ENCODE measurements around the gene ANAPC5.

ANAPC5 gene

GRCh38 chr12:121328620-121329019 lies 23.6 kb downstream of the ANAPC5 start:
- Histone ChIP-seq H3K4me2 (ENCODE audit: insufficient read depth, low read length, poor library complexity, severe bottlenecking) (no peak overlapping the region), H3K14ac (ENCODE audit: low read length) (no peak overlapping the region), H2AK5ac (ENCODE audit: low read depth, low read length) (no peak overlapping the region), H4K8ac (ENCODE audit: low read depth, low read length) (no peak overlapping the region), H3K27ac (replicated peaks; ENCODE audit: low read length) (no peak overlapping the region), H3K18ac (ENCODE audit: low read length) (no peak overlapping the region), H3K4ac (ENCODE audit: low read length) (no peak overlapping the region), H3K9me3 (replicated peaks in 1 of 2; ENCODE audit: control insufficient read depth in 2 of 2, insufficient read depth in 1 of 2, low read depth in 1 of 2, low read length in 2 of 2) (no peaks in the 10 kb centered on the region), H2AFZ (ENCODE audit: low read length) (no peak overlapping the region), H3K36me3 (replicated peaks in 1 of 2; ENCODE audit: control insufficient read depth in 2 of 2, insufficient read depth in 2 of 2, low read length in 2 of 2) (peaks cover 35 to 97% of the 10 kb centered on the region in 2 donors), H3K4me3 (ENCODE audit: low read length in 2 of 2) (no peak overlapping the region), H3K79me1 (ENCODE audit: low read depth, low read length) (no peaks in the 10 kb centered on the region), H4K91ac (ENCODE audit: low read depth, low read length, poor library complexity) (no peak overlapping the region), H2BK12ac (ENCODE audit: low read length) (no peak overlapping the region), H3K9ac (ENCODE audit: low read depth, low read length, poor library complexity) (peak overlapping the region; percentile 18), H3K23ac (ENCODE audit: low read depth, low read length, poor library complexity) (no peak overlapping the region), H3K4me1 (ENCODE audit: control insufficient read depth in 2 of 2, insufficient read depth in 1 of 2, low read depth in 1 of 2, low read length in 2 of 2) (no peaks in the 10 kb centered on the region), H2BK15ac (ENCODE audit: low read length) (no peak overlapping the region), H2BK120ac (ENCODE audit: low read depth, low read length) (no peak overlapping the region), H3K27me3 (ENCODE audit: control insufficient read depth in 3 of 3, insufficient read depth in 3 of 3, low read depth in 1 of 3, low read length in 3 of 3) (peaks cover 0 to 2% (median 0%) of the 10 kb centered on the region in 3 experiments), H2BK5ac (ENCODE audit: low read length) (no peak overlapping the region)
- WGBS, 2 donors (ENCODE audit: extremely low coverage in 2 of 2, insufficient read length in 2 of 2, insufficient replicate concordance in 1 of 2): no CpG with 5 or more reads among the region's 4 CpGs
- DNase-seq (ENCODE audit: low spot score): no peak

- no peak overlapping the region for H4K91ac ChIP-seq (ENCODE audit: low read depth, low read length, poor library complexity)
- H2BK15ac ChIP-seq (ENCODE audit: low read length): no peak overlapping the region
- H3K4ac ChIP-seq (ENCODE audit: low read length): peak overlapping the region; percentile 30
- peaks cover 32 to 96% of the 10 kb centered on the region in 2 donors for H3K36me3 ChIP-seq (replicated peaks in 1 of 2; ENCODE audit: control insufficient read depth in 2 of 2, insufficient read depth in 2 of 2, low read length in 2 of 2)
- H2AFZ ChIP-seq (ENCODE audit: low read length): no peak overlapping the region
- no peaks in the 10 kb centered on the region for H3K9me3 ChIP-seq (replicated peaks in 1 of 2; ENCODE audit: control insufficient read depth in 2 of 2, insufficient read depth in 1 of 2, low read depth in 1 of 2, low read length in 2 of 2)
- H3K4me2 ChIP-seq (ENCODE audit: insufficient read depth, low read length, poor library complexity, severe bottlenecking): no peak overlapping the region
- no peak overlapping the region for H2BK5ac ChIP-seq (ENCODE audit: low read length)
- H3K4me3 ChIP-seq (ENCODE audit: low read length in 2 of 2): no peak overlapping the region
- no peak overlapping the region for H3K14ac ChIP-seq (ENCODE audit: low read length)
- H3K9ac ChIP-seq (ENCODE audit: low read depth, low read length, poor library complexity): no peak overlapping the region
- no peak for DNase-seq (ENCODE audit: low spot score)
- WGBS, 2 donors (ENCODE audit: extremely low coverage in 2 of 2, insufficient read length in 2 of 2, insufficient replicate concordance in 1 of 2): no CpG with 5 or more reads among the region's 21 CpGs
- H3K79me1 ChIP-seq (ENCODE audit: low read depth, low read length): no peaks in the 10 kb centered on the region
- no peak overlapping the region for H2BK12ac ChIP-seq (ENCODE audit: low read length)
- peaks cover 0 to 2% (median 0%) of the 10 kb centered on the region in 3 experiments for H3K27me3 ChIP-seq (ENCODE audit: control insufficient read depth in 3 of 3, insufficient read depth in 3 of 3, low read depth in 1 of 3, low read length in 3 of 3)
- no peak overlapping the region for H3K23ac ChIP-seq (ENCODE audit: low read depth, low read length, poor library complexity)
- no peak overlapping the region for H2BK120ac ChIP-seq (ENCODE audit: low read depth, low read length)
- no peaks in the 10 kb centered on the region for H3K4me1 ChIP-seq (ENCODE audit: control insufficient read depth in 2 of 2, insufficient read depth in 1 of 2, low read depth in 1 of 2, low read length in 2 of 2)
- H3K18ac ChIP-seq (ENCODE audit: low read length): no peak overlapping the region
- no peak overlapping the region for H3K27ac ChIP-seq (replicated peaks; ENCODE audit: low read length)
- H4K8ac ChIP-seq (ENCODE audit: low read depth, low read length): no peak overlapping the region
- no peak overlapping the region for H2AK5ac ChIP-seq (ENCODE audit: low read depth, low read length)
Observed at GRCh38 chr12:121326996-121327674, 25.1 kb downstream of the ANAPC5 start.

- Histone ChIP-seq H3K9ac (ENCODE audit: low read depth, low read length, poor library complexity) (no peak overlapping the region), H4K91ac (ENCODE audit: low read depth, low read length, poor library complexity) (no peak overlapping the region), H3K79me1 (ENCODE audit: low read depth, low read length) (no peaks in the 10 kb centered on the region), H2AFZ (ENCODE audit: low read length) (no peak overlapping the region), H2BK15ac (ENCODE audit: low read length) (no peak overlapping the region), H3K23ac (ENCODE audit: low read depth, low read length, poor library complexity) (no peak overlapping the region), H2BK12ac (ENCODE audit: low read length) (no peak overlapping the region), H3K27ac (replicated peaks; ENCODE audit: low read length) (no peak overlapping the region), H3K18ac (ENCODE audit: low read length) (no peak overlapping the region), H2BK5ac (ENCODE audit: low read length) (no peak overlapping the region), H4K8ac (ENCODE audit: low read depth, low read length) (no peak overlapping the region), H3K36me3 (replicated peaks in 1 of 2; ENCODE audit: control insufficient read depth in 2 of 2, insufficient read depth in 2 of 2, low read length in 2 of 2) (peaks cover 28 to 90% of the 10 kb centered on the region in 2 donors), H3K4me1 (ENCODE audit: control insufficient read depth in 2 of 2, insufficient read depth in 1 of 2, low read depth in 1 of 2, low read length in 2 of 2) (no peaks in the 10 kb centered on the region), H3K9me3 (replicated peaks in 1 of 2; ENCODE audit: control insufficient read depth in 2 of 2, insufficient read depth in 1 of 2, low read depth in 1 of 2, low read length in 2 of 2) (no peaks in the 10 kb centered on the region), H2AK5ac (ENCODE audit: low read depth, low read length) (no peak overlapping the region), H3K4me3 (ENCODE audit: low read length in 2 of 2) (no peak overlapping the region), H2BK120ac (ENCODE audit: low read depth, low read length) (no peak overlapping the region), H3K4me2 (ENCODE audit: insufficient read depth, low read length, poor library complexity, severe bottlenecking) (no peak overlapping the region), H3K4ac (ENCODE audit: low read length) (no peak overlapping the region), H3K14ac (ENCODE audit: low read length) (no peak overlapping the region), H3K27me3 (ENCODE audit: control insufficient read depth in 3 of 3, insufficient read depth in 3 of 3, low read depth in 1 of 3, low read length in 3 of 3) (peaks cover 0 to 2% (median 0%) of the 10 kb centered on the region in 3 experiments)
- no peak for DNase-seq (ENCODE audit: low spot score)
- WGBS, 2 donors (ENCODE audit: extremely low coverage in 2 of 2, insufficient read length in 2 of 2, insufficient replicate concordance in 1 of 2): no CpG with 5 or more reads among the region's 5 CpGs
Observed at GRCh38 chr12:121325922-121326396, 26.3 kb downstream of the ANAPC5 start.

GRCh38 chr12:121323908-121324307 lies 28.3 kb downstream of the ANAPC5 start:
- peaks cover 25 to 88% of the 10 kb centered on the region in 2 donors for H3K36me3 ChIP-seq (replicated peaks in 1 of 2; ENCODE audit: control insufficient read depth in 2 of 2, insufficient read depth in 2 of 2, low read length in 2 of 2)
- no peak overlapping the region for H2AFZ ChIP-seq (ENCODE audit: low read length)
- H3K27ac ChIP-seq (replicated peaks; ENCODE audit: low read length): no peak overlapping the region
- no peak overlapping the region for H2BK12ac ChIP-seq (ENCODE audit: low read length)
- no peak overlapping the region for H3K14ac ChIP-seq (ENCODE audit: low read length)
- no peak overlapping the region for H3K23ac ChIP-seq (ENCODE audit: low read depth, low read length, poor library complexity)
- no peak overlapping the region for H3K4me2 ChIP-seq (ENCODE audit: insufficient read depth, low read length, poor library complexity, severe bottlenecking)
- no CpG with 5 or more reads among the region's 3 CpGs for WGBS, 2 donors (ENCODE audit: extremely low coverage in 2 of 2, insufficient read length in 2 of 2, insufficient replicate concordance in 1 of 2)
- no peak for DNase-seq (ENCODE audit: low spot score)
- H3K4me3 ChIP-seq (ENCODE audit: low read length in 2 of 2): no peak overlapping the region
- no peaks in the 10 kb centered on the region for H3K9me3 ChIP-seq (replicated peaks in 1 of 2; ENCODE audit: control insufficient read depth in 2 of 2, insufficient read depth in 1 of 2, low read depth in 1 of 2, low read length in 2 of 2)
- H2BK15ac ChIP-seq (ENCODE audit: low read length): no peak overlapping the region
- H4K91ac ChIP-seq (ENCODE audit: low read depth, low read length, poor library complexity): no peak overlapping the region
- no peak overlapping the region for H4K8ac ChIP-seq (ENCODE audit: low read depth, low read length)
- H3K18ac ChIP-seq (ENCODE audit: low read length): no peak overlapping the region
- H3K27me3 ChIP-seq (ENCODE audit: control insufficient read depth in 3 of 3, insufficient read depth in 3 of 3, low read depth in 1 of 3, low read length in 3 of 3): peaks cover 0 to 2% (median 0%) of the 10 kb centered on the region in 3 experiments
- H3K4ac ChIP-seq (ENCODE audit: low read length): no peak overlapping the region
- no peaks in the 10 kb centered on the region for H3K79me1 ChIP-seq (ENCODE audit: low read depth, low read length)
- no peaks in the 10 kb centered on the region for H3K4me1 ChIP-seq (ENCODE audit: control insufficient read depth in 2 of 2, insufficient read depth in 1 of 2, low read depth in 1 of 2, low read length in 2 of 2)
- no peak overlapping the region for H3K9ac ChIP-seq (ENCODE audit: low read depth, low read length, poor library complexity)
- H2AK5ac ChIP-seq (ENCODE audit: low read depth, low read length): no peak overlapping the region
- H2BK5ac ChIP-seq (ENCODE audit: low read length): no peak overlapping the region
- H2BK120ac ChIP-seq (ENCODE audit: low read depth, low read length): no peak overlapping the region
